HG03175 (cell line): ENCODE results near the gene FARP2.
"Not testable (repeated sequence)": the region's sequence is repeated elsewhere in the genome, so short reads cannot be mapped to it uniquely, and the experiment has no call there.

Experiments
- ATAC-seq: cut with Tn5 transposase; IDR thresholded peaks from one replicate; pipeline ENCODE4 v1.9.1; 2021; ENCODE audit warnings: mild to moderate bottlenecking, moderate library complexity; ENCODE audit not compliant: unreplicated experiment

Gene FARP2

GRCh38 chr2:241519669-241520068, 163.6 kb downstream of the FARP2 start:
- ATAC-seq: no peak

- ATAC-seq: no peak
These were observed 166.4 kb downstream of the FARP2 start for GRCh38 chr2:241522477-241522876.

- ATAC-seq: not testable (repeated sequence)
These were observed 170.0 kb downstream of the FARP2 start for GRCh38 chr2:241525818-241526780.

- ATAC-seq: no peak
These were observed 174.5 kb downstream of the FARP2 start for GRCh38 chr2:241530571-241530970.

GRCh38 chr2:241531161-241531722, 175.2 kb downstream of the FARP2 start:
- no peak for ATAC-seq

GRCh38 chr2:241532168-241532567, 176.1 kb downstream of the FARP2 start:
- no peak for ATAC-seq

- no peak for ATAC-seq
These were observed 176.9 kb downstream of the FARP2 start for GRCh38 chr2:241532733-241533601.

- no peak for ATAC-seq
These were observed 178.2 kb downstream of the FARP2 start for GRCh38 chr2:241534293-241534692.

GRCh38 chr2:241534701-241535375, 178.8 kb downstream of the FARP2 start:
- ATAC-seq: no peak

- ATAC-seq: no peak
These were observed 180.0 kb downstream of the FARP2 start for GRCh38 chr2:241535871-241536655.

GRCh38 chr2:241538838-241539615, 182.9 kb downstream of the FARP2 start:
- no peak for ATAC-seq

- ATAC-seq: no peak
These were observed 183.7 kb downstream of the FARP2 start for GRCh38 chr2:241539616-241540374.

GRCh38 chr2:241540401-241540770, 184.3 kb downstream of the FARP2 start:
- ATAC-seq: no peak

- ATAC-seq: no peak
These were observed 184.9 kb downstream of the FARP2 start for GRCh38 chr2:241540771-241541561.

GRCh38 chr2:241541564-241542277, 185.6 kb downstream of the FARP2 start:
- ATAC-seq: no peak

- ATAC-seq: no peak
These were observed 186.2 kb downstream of the FARP2 start for GRCh38 chr2:241542278-241542605.
